Measurements from ENCODE around the gene SLC4A9. TPM values are rescaled to one million over a fixed set of nuclear protein-coding genes. Genes with fewer than 3 reads are reported as not detected.

Gene SLC4A9
- total RNA-seq, 1 donor from 2014 or later, result not detected

- Mint-ChIP-seq H3K4me1 (ENCODE audit: low read depth) (peaks cover 11% of the 10 kb centered on the region), H3K27ac (ENCODE audit: unreplicated experiment) (no peak overlapping the region), H3K4me3 (ENCODE audit: unreplicated experiment) (peak overlapping the region; percentile 14), H3K36me3 (ENCODE audit: low read depth) (no peaks in the 10 kb centered on the region), H3K27me3 (ENCODE audit: low read depth) (peaks cover 2% of the 10 kb centered on the region), H3K9me3 (ENCODE audit: low read depth) (no peaks in the 10 kb centered on the region)
- DNase-seq (ENCODE audit: low spot score), result peak; percentile 40
- TF ChIP-seq, protein P1, sequence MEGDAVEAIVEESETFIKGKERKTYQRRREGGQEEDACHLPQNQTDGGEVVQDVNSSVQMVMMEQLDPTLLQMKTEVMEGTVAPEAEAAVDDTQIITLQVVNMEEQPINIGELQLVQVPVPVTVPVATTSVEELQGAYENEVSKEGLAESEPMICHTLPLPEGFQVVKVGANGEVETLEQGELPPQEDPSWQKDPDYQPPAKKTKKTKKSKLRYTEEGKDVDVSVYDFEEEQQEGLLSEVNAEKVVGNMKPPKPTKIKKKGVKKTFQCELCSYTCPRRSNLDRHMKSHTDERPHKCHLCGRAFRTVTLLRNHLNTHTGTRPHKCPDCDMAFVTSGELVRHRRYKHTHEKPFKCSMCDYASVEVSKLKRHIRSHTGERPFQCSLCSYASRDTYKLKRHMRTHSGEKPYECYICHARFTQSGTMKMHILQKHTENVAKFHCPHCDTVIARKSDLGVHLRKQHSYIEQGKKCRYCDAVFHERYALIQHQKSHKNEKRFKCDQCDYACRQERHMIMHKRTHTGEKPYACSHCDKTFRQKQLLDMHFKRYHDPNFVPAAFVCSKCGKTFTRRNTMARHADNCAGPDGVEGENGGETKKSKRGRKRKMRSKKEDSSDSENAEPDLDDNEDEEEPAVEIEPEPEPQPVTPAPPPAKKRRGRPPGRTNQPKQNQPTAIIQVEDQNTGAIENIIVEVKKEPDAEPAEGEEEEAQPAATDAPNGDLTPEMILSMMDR (IDR thresholded peaks at IDR 0.05), result no peak
Observed at GRCh38 chr5:140356853-140357725, 2.9 kb upstream of the SLC4A9 start.

DNA sequence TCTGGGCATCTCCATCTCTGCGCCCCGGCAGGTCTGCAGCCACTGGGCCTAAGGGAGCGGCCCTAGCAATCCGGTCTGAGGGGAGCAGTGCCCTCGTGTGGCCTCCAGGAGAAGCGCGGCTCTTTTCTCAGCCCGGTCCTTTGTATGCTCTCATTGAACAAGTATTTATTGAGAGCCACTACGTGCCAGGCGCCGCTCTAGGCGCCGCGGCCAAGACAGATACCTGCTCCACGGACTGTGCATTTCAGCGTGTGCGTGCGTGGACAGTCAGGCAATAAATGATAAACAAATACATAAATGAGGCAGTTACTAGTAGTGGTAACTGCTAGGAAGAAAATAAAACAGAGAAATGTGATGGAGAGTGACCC is 2.3 kb upstream of the SLC4A9 start:
- no peaks in the 10 kb centered on the region for H3K36me3 Mint-ChIP-seq (ENCODE audit: low read depth)
- peak; percentile 94 for DNase-seq (ENCODE audit: low spot score)
- H3K4me3 Mint-ChIP-seq (ENCODE audit: unreplicated experiment), result peak overlapping the region; percentile 59
- no peak overlapping the region for H3K27ac Mint-ChIP-seq (ENCODE audit: unreplicated experiment)
- TF ChIP-seq, protein P1 (IDR thresholded peaks at IDR 0.05), result peak; percentile 91
- H3K27me3 Mint-ChIP-seq (ENCODE audit: low read depth), result peaks cover 2% of the 10 kb centered on the region
- H3K4me1 Mint-ChIP-seq (ENCODE audit: low read depth), result peaks cover 11% of the 10 kb centered on the region
- H3K9me3 Mint-ChIP-seq (ENCODE audit: low read depth), result no peaks in the 10 kb centered on the region

DNA sequence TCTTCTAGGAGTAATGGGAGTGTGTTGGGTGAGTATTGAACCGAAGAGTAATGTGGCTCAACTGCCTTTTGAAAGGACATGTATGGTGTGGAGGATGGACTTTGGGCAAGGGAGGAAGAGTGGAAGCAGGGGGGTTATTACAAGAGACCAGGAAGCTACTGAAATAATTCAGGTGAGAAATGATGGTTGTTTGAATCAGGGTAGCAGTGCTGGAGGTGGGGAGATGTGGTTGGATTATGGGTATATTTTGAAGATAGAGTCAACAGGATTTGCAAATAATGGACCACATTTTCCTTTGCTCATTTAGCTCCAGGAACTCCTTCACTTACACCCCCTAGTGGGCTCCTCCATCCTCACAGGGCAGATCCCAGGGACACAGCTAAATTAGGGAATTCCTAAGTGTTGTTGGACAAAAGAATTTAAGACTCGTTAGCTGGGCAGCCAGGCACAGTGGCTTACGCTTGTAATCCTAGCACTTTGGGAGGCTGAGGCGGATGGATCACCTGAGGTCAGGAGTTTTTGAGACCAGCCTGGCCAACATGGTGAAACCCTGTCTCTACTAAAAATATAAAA is 1.2 kb upstream of the SLC4A9 start:
- TF ChIP-seq, protein P1 (IDR thresholded peaks at IDR 0.05), result peak; percentile 77

GRCh38 chr5:140360681-140361479 is 886 bp downstream of the SLC4A9 start:
- H3K4me1 Mint-ChIP-seq (ENCODE audit: low read depth), result peaks cover 14% of the 10 kb centered on the region
- H3K27me3 Mint-ChIP-seq (ENCODE audit: low read depth), result no peaks in the 10 kb centered on the region
- no peak overlapping the region for H3K4me3 Mint-ChIP-seq (ENCODE audit: unreplicated experiment)
- H3K36me3 Mint-ChIP-seq (ENCODE audit: low read depth), result no peaks in the 10 kb centered on the region
- peak; percentile 59 for DNase-seq (ENCODE audit: low spot score)
- H3K9me3 Mint-ChIP-seq (ENCODE audit: low read depth), result no peaks in the 10 kb centered on the region
- no peak overlapping the region for H3K27ac Mint-ChIP-seq (ENCODE audit: unreplicated experiment)
- TF ChIP-seq, protein P1 (IDR thresholded peaks at IDR 0.05), result no peak

More for the DNA sequence above, 1.2 kb upstream of the SLC4A9 start:
- Mint-ChIP-seq H3K36me3 (ENCODE audit: low read depth) (no peaks in the 10 kb centered on the region), H3K4me1 (ENCODE audit: low read depth) (peaks cover 14% of the 10 kb centered on the region), H3K4me3 (ENCODE audit: unreplicated experiment) (no peak overlapping the region), H3K27me3 (ENCODE audit: low read depth) (peaks cover 2% of the 10 kb centered on the region), H3K9me3 (ENCODE audit: low read depth) (no peaks in the 10 kb centered on the region), H3K27ac (ENCODE audit: unreplicated experiment) (no peak overlapping the region)
- peak; percentile 15 for DNase-seq (ENCODE audit: low spot score)

- peaks cover 14% of the 10 kb centered on the region for H3K4me1 Mint-ChIP-seq (ENCODE audit: low read depth)
- H3K27ac Mint-ChIP-seq (ENCODE audit: unreplicated experiment), result no peak overlapping the region
- TF ChIP-seq, protein P1 (IDR thresholded peaks at IDR 0.05), result no peak
- H3K36me3 Mint-ChIP-seq (ENCODE audit: low read depth), result no peaks in the 10 kb centered on the region
- no peaks in the 10 kb centered on the region for H3K9me3 Mint-ChIP-seq (ENCODE audit: low read depth)
- no peaks in the 10 kb centered on the region for H3K27me3 Mint-ChIP-seq (ENCODE audit: low read depth)
- H3K4me3 Mint-ChIP-seq (ENCODE audit: unreplicated experiment), result no peak overlapping the region
- peak; percentile 62 for DNase-seq (ENCODE audit: low spot score)
Observed at GRCh38 chr5:140361901-140362300, 1.9 kb downstream of the SLC4A9 start.

All from chondrocyte (in vitro differentiated cells).